Dermis blood vessel endothelial cell (primary cell): Measurements from ENCODE around the gene TICAM1. TPM values are rescaled to one million over a fixed set of nuclear protein-coding genes. Genes with fewer than 3 reads are reported as not detected.
A peak's percentile ranks its signal among the peaks of the same experiment; 100 is the strongest.
"Not testable (repeated sequence)": the region's sequence is repeated elsewhere in the genome, so short reads cannot be mapped to it uniquely, and the experiment has no call there.

Source experiments
- DNase-seq: peaks from one replicate; pipeline ENCODE4 v3.0.0; 2010
- total RNA-seq: library from RNA; depleted of rRNA; stranded (reverse); fragments of >200 nt; gene quantifications from 2 replicates; pipeline ENCODE4 v1.2.3, GENCODE V29; 2014

The TICAM1 gene
- total RNA-seq, result 4.9 and 7.7 TPM in 2 replicates

GRCh38 chr19:4831304-4831978, at the start of gene TICAM1:
TSS of gene TICAM1 (minus strand) at chr19:4831712. CDS start at chr19:4818377, 13,335 bp downstream.
- DNase-seq, result peak; percentile 74

GRCh38 chr19:4879041-4879440, 47.5 kb upstream of the TICAM1 start:
- no peak for DNase-seq

- DNase-seq, result no peak
These were observed 47.0 kb upstream of the TICAM1 start for GRCh38 chr19:4878491-4878968.

- no peak for DNase-seq
These were observed 46.4 kb upstream of the TICAM1 start for GRCh38 chr19:4877753-4878490.

GRCh38 chr19:4873930-4874329, 42.4 kb upstream of the TICAM1 start:
- DNase-seq, result no peak

GRCh38 chr19:4871711-4872110, 40.2 kb upstream of the TICAM1 start:
- DNase-seq, result no peak

GRCh38 chr19:4870025-4870700, 38.7 kb upstream of the TICAM1 start:
- peak; percentile 64 for DNase-seq

- DNase-seq, result no peak
These were observed 36.8 kb upstream of the TICAM1 start for GRCh38 chr19:4868286-4868834.

- peak; percentile 97 for DNase-seq
These were observed 36.2 kb upstream of the TICAM1 start, which contains the start of gene PLIN3 for GRCh38 chr19:4867534-4868285. TSS of gene PLIN3 (minus strand) at chr19:4867667. CDS start at chr19:4861394, 6,273 bp downstream.

- peak; percentile 58 for DNase-seq
These were observed 35.3 kb upstream of the TICAM1 start for GRCh38 chr19:4866595-4867424.

GRCh38 chr19:4861147-4861546, 29.6 kb upstream of the TICAM1 start:
- DNase-seq, result no peak

GRCh38 chr19:4859697-4860096, 28.2 kb upstream of the TICAM1 start:
- no peak for DNase-seq

GRCh38 chr19:4856468-4856867, 25.0 kb upstream of the TICAM1 start:
- DNase-seq, result not testable (repeated sequence)

- DNase-seq, result not testable (repeated sequence)
These were observed 22.0 kb upstream of the TICAM1 start for GRCh38 chr19:4853506-4853905.

- DNase-seq, result no peak
These were observed 21.0 kb upstream of the TICAM1 start for GRCh38 chr19:4852484-4852883.

GRCh38 chr19:4851551-4852290, 20.2 kb upstream of the TICAM1 start:
- peak; percentile 79 for DNase-seq

- DNase-seq, result no peak
These were observed 17.5 kb upstream of the TICAM1 start for GRCh38 chr19:4849019-4849418.

- no peak for DNase-seq
These were observed 15.9 kb upstream of the TICAM1 start for GRCh38 chr19:4847190-4847973.

- DNase-seq, result not testable (repeated sequence)
These were observed 14.5 kb upstream of the TICAM1 start for GRCh38 chr19:4845975-4846374.
